Kidney epithelial cell (primary cell): ENCODE data around the gene ZC3H18. TPM values are rescaled to one million over a fixed set of nuclear protein-coding genes. Genes with fewer than 3 reads are reported as not detected.

Experiments
- DNase-seq: peaks from one replicate; pipeline ENCODE4 v3.0.0-alpha.2; 2010; ENCODE audit warnings: low read depth
- H3K27me3 ChIP-seq: 2 replicates; pipeline ENCODE4 v1.6.0; 2011; ENCODE audit warnings: low read length; ENCODE audit not compliant: control insufficient read depth, insufficient read depth
- H3K36me3 ChIP-seq: 2 replicates; pipeline ENCODE4 v1.5.1; 2011; ENCODE audit warnings: low read length; ENCODE audit not compliant: control insufficient read depth, insufficient read depth
- H3K4me3 ChIP-seq: 2 replicates; pipeline ENCODE4 v1.5.1; 2011; ENCODE audit warnings: low read depth, mild to moderate bottlenecking, control low read depth, low read length
- CTCF ChIP-seq: IDR thresholded peaks from 2 replicates; pipeline ENCODE4 v1.5.1; 2011; ENCODE audit warnings: mild to moderate bottlenecking, moderate library complexity, low read length, control low read depth, inconsistent platforms; ENCODE audit not compliant: insufficient read depth, poor library complexity, severe bottlenecking
- total RNA-seq: library from RNA; depleted of rRNA; stranded (reverse); fragments of >200 nt; gene quantifications from 2 replicates; pipeline ENCODE4 v1.2.3, GENCODE V29; 2015

ZC3H18 gene
- total RNA-seq, 1 donor from 2014 or later: 20.2 TPM

- no peak for DNase-seq
- Histone ChIP-seq H3K4me3 (no peak overlapping the region), H3K36me3 (no peaks in the 10 kb centered on the region), H3K27me3 (no peaks in the 10 kb centered on the region)
- no peak for TF ChIP-seq CTCF
Observed at GRCh38 chr16:88578446-88579313, 8.5 kb downstream of the ZC3H18 start.

- no peaks in the 10 kb centered on the region for H3K27me3 ChIP-seq
- H3K36me3 ChIP-seq: no peaks in the 10 kb centered on the region
- H3K4me3 ChIP-seq: no peak overlapping the region
- DNase-seq: no peak
- no peak for TF ChIP-seq CTCF
Observed at GRCh38 chr16:88580371-88580770, 10.2 kb downstream of the ZC3H18 start.

- no peaks in the 10 kb centered on the region for H3K36me3 ChIP-seq
- no peaks in the 10 kb centered on the region for H3K27me3 ChIP-seq
- no peak for DNase-seq
- TF ChIP-seq CTCF: no peak
- no peak overlapping the region for H3K4me3 ChIP-seq
Observed at GRCh38 chr16:88581033-88581432, 10.8 kb downstream of the ZC3H18 start.

GRCh38 chr16:88582912-88583575 lies 12.8 kb downstream of the ZC3H18 start:
- no peaks in the 10 kb centered on the region for H3K27me3 ChIP-seq
- no peaks in the 10 kb centered on the region for H3K36me3 ChIP-seq
- H3K4me3 ChIP-seq: no peak overlapping the region
- DNase-seq: no peak
- TF ChIP-seq CTCF: no peak

- no peak for DNase-seq
- TF ChIP-seq CTCF: no peak
- H3K36me3 ChIP-seq: peaks cover 1% of the 10 kb centered on the region
- H3K27me3 ChIP-seq: no peaks in the 10 kb centered on the region
- H3K4me3 ChIP-seq: no peak overlapping the region
Observed at GRCh38 chr16:88584676-88585075, 14.5 kb downstream of the ZC3H18 start.
